Measurements from ENCODE around the gene MTF2. TPM values are rescaled to one million over a fixed set of nuclear protein-coding genes. Genes with fewer than 3 reads are reported as not detected.

MTF2 gene
- polyA plus RNA-seq, 4 donors: 39.1 to 70.8 (median 53.6) TPM

DNA sequence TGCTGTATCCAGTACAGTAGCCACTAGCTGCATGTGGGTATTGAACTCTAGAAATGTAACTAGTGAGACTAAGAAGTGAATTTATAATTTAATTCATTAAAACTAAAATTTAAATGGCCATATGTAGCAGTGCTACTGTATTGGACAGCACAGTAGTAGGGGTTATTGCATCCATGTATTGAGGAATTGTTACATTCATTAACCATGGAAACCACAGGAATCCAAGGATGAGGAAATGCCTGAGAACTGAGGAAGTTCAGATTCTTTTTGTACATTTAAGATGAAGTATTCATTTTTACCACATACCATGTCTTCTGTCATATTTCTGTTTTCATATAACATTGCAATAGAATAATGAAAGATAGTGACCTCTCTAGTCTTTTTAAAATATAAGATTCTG, 2.6 kb downstream of the MTF2 start:
- no peak for DNase-seq (ENCODE audit: low read depth in 4 of 4, low spot score in 2 of 4)

GRCh38 chr1:93082313-93082712, 3.2 kb downstream of the MTF2 start:
- no peak for DNase-seq (ENCODE audit: low read depth in 4 of 4, low spot score in 2 of 4)

- no peak for DNase-seq (ENCODE audit: low read depth in 4 of 4, low spot score in 2 of 4)
Measured at GRCh38 chr1:93083979-93084378, 4.9 kb downstream of the MTF2 start.

GRCh38 chr1:93087532-93087931, 8.4 kb downstream of the MTF2 start:
- no peak for DNase-seq (ENCODE audit: low read depth in 4 of 4, low spot score in 2 of 4)

- no peak for DNase-seq (ENCODE audit: low read depth in 4 of 4, low spot score in 2 of 4)
Measured at GRCh38 chr1:93093332-93094006, 14.4 kb downstream of the MTF2 start.

- no peak for DNase-seq (ENCODE audit: low read depth in 4 of 4, low spot score in 2 of 4)
Measured at GRCh38 chr1:93095804-93096585, 16.9 kb downstream of the MTF2 start.

GRCh38 chr1:93102142-93102541, 23.1 kb downstream of the MTF2 start:
- DNase-seq (ENCODE audit: low read depth in 4 of 4, low spot score in 2 of 4): no peak

DNA sequence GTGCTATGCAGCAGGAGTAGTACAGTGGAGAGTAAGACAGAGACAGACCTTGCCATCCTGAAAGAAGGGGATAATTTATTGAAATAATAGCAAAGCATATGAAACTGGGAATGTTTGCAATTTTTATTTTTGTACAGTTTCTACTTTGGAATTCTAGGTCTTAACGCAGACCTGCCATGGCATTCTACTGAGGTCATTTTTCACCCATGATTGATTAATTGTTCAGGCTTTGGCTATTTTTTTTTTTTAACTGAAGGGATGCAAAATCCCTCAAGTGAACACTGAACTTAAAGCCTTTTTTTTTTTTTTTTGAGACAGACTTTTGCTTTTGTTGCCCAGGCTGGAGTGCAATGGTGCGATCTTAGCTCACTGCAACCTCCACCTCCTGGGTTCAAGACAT, 27.1 kb downstream of the MTF2 start:
- DNase-seq (ENCODE audit: low read depth in 4 of 4, low spot score in 2 of 4): no peak

GRCh38 chr1:93107395-93107794, 28.3 kb downstream of the MTF2 start:
- no peak for DNase-seq (ENCODE audit: low read depth in 4 of 4, low spot score in 2 of 4)

- no peak for DNase-seq (ENCODE audit: low read depth in 4 of 4, low spot score in 2 of 4)
Measured at GRCh38 chr1:93108335-93108734, 29.3 kb downstream of the MTF2 start.

- no peak for DNase-seq (ENCODE audit: low read depth in 4 of 4, low spot score in 2 of 4)
Measured at GRCh38 chr1:93109578-93109977, 30.5 kb downstream of the MTF2 start.

- DNase-seq (ENCODE audit: low read depth in 4 of 4, low spot score in 2 of 4): no peak
Measured at GRCh38 chr1:93111065-93111464, 32.0 kb downstream of the MTF2 start.

DNA sequence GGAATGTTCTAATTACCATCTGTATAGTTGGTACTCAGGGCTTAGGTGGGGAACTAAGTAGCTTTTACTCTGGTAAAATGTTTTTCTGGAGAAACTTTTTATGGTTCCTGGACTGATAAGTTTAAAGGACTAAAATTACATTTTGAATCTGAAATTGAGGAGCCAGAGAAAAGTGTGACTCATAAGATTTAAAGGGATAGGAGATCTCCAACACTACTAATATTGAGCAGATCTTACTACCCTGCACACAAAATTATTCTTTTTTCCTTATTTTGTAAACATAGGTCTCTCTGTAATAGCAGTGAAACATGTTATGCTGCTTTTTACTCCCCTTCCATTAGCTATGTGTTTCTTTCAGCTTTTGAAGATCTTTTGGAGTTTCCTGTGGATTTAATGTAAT, 32.5 kb downstream of the MTF2 start:
- no peak for DNase-seq (ENCODE audit: low read depth in 4 of 4, low spot score in 2 of 4)

DNA sequence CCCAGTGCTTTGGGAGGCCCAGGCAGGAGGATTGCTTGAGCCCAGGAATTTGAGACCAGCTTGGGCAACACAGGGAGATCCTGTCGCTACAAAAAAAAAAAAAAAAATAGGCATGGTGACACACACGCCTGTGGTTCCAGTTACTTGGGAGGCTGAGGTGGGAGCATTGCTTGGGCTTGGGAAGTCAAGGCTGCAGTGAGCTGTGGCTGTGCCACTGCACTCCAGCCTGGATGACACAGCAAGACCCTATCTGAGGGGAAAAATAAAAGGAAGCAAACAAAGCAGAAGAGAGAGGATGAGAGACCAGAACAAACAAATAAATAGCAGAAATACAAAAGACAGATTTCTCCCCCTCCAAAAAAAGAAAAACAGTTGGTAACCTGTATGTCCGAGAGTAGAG, 34.0 kb downstream of the MTF2 start:
- no peak for DNase-seq (ENCODE audit: low read depth in 4 of 4, low spot score in 2 of 4)

GRCh38 chr1:93114391-93114790, 35.3 kb downstream of the MTF2 start:
- no peak for DNase-seq (ENCODE audit: low read depth in 4 of 4, low spot score in 2 of 4)

DNA sequence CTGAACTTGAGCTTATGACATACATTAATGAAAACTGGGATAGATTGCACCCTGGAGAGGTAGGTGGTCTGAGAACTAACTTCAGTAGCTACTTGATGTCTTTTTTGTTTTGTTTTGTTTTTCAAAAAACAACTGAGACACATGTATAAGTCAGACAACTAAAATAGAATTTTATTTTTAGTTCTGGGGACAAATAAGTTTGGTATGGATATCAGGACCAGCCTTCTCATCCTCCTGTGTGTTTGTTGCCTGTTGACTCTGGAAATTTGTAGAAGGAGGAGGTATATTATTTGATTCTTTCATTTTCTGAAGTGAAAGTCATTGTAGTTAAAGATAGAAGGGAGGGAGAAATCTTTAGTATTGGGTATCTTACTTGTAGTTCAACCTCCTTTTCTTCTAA, 41.5 kb downstream of the MTF2 start:
- DNase-seq (ENCODE audit: low read depth in 4 of 4, low spot score in 2 of 4): no peak

- no peak for DNase-seq (ENCODE audit: low read depth in 4 of 4, low spot score in 2 of 4)
Measured at GRCh38 chr1:93123201-93123783, 44.2 kb downstream of the MTF2 start.

GRCh38 chr1:93124556-93125355, 45.7 kb downstream of the MTF2 start:
- DNase-seq (ENCODE audit: low read depth in 4 of 4, low spot score in 2 of 4): no peak

- no peak for DNase-seq (ENCODE audit: low read depth in 4 of 4, low spot score in 2 of 4)
Measured at GRCh38 chr1:93129507-93130099, 50.5 kb downstream of the MTF2 start.

DNA sequence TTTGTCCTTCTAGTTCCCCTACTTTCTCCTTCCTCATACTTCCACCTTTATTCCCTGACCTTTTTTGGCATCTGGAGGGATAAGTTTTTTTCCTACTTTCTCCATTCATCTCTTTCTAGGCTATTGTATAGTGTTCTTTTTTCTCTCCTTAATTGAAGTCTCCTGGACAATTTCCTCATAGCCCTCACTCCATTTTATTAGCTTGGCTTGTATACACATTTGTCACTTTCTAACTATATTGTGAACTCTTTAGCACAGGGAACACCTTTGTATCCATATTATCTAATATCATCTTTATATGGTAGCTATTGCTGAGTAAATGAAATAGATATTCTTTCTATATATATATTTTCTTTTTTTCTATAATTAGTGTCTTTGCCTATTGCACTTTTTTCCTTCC, 53.6 kb downstream of the MTF2 start:
- no peak for DNase-seq (ENCODE audit: low read depth in 4 of 4, low spot score in 2 of 4)

DNA sequence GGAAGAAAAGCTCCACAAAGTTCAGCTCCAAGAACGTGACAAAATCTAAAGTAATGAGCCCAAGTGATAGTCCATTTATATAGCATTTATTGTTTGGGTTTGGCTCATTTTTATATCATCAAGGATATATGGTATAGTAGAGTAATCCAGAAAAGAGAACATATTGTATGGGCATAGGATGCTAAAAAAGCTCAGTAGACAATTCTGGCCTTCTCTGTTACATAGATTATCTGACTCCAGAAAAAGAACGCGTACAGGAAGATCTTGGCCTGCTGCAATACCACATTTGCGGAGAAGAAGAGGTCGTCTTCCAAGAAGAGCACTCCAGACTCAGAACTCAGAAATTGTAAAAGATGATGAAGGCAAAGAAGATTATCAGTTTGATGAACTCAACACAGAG, 57.4 kb downstream of the MTF2 start:
- no peak for DNase-seq (ENCODE audit: low read depth in 4 of 4, low spot score in 2 of 4)
